Measurements from ENCODE around the gene RAI1.

- TF ChIP-seq CTCF (conservative IDR thresholded peaks at IDR 0.05; ENCODE audit: low read length): no peak
- no peak for TF ChIP-seq EZH2phosphoT487 (IDR thresholded peaks at IDR 0.05; ENCODE audit: borderline replicate concordance, low read depth, low read length)
Observed at GRCh38 chr17:17675925-17676534, 5.2 kb upstream of the RAI1 start.

Measured in OCI-LY7 (cell line).